GM18505 (cell line): ENCODE data around the gene FHL2.

Experiments used
- ATAC-seq: cut with Tn5 transposase; IDR thresholded peaks from one replicate; pipeline ENCODE4 v1.9.1; 2021; ENCODE audit not compliant: unreplicated experiment
- POLR2A ChIP-seq: IDR thresholded peaks from 4 replicates; pipeline ENCODE4 v1.6.1; 2011; ENCODE audit warnings: borderline replicate concordance; ENCODE audit not compliant: insufficient read depth, insufficient read length; ENCODE audit errors: extremely low read depth

FHL2 gene

DNA sequence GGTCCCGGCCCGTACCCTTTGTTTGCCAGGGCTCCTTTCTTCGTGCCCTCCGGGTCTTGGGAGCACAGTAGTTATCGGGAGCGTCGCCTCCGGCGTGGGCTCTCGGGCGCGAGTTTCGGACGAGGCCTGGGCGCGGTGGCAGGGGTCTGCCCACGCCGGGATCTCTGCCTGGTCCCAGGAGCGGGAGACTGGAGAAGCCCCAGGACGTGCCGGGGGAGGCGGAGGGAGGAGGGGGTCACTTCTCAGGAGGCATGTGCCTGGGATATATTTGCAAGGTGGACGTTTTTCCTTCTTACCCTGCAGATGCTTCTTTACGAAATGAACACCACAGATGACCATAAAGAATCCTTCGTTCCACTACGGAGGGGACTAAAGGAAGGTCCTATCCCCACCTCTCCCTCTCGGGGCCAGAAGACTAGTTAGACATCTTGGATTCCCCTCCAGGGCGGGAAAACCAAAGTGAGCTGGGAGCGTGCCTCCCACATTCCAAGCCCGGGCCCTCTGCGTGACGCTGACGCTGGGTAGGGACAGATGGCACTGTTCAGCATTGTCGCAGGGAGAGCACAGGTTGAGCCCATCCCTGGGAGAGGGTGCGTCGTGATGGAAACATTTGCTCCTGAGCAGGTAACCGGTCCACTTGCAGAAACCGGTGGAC is 483 bp upstream of the FHL2 start:
- no peak for TF ChIP-seq POLR2A
- no peak for ATAC-seq

- TF ChIP-seq POLR2A: no peak
- no peak for ATAC-seq
These were observed 907 bp downstream of the FHL2 start for GRCh38 chr2:105397953-105398335.

DNA sequence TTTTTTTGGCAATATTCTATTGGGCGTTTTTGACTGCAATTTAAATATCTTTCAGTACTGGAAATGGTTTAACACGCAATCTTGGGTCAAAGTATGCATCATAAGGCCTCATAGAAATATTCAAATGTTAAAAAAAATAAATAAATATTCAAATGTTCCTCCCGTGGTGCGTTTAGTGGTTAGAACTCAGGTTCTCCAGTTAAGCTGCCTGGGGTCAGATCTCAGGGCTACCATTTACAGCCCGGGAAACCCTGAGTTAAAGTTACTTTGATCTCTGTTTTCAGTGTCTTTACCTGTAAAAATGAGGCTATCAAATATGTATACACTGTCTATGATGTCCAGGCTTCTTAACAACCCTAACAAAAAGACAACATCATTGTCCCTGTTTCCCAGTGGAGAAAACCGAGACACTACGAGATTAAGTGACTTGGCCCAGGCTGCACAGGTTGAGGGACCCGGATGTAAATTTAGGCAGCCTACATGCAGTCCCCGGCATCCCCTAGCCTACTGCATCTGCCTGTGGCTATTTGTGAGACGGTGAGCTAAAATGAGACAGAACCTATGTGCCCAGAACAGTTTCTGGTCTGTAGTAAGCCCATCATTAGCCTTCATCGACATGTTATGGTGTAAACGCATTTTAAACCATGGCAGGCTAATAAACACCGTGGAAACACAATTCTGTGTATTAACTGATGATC is 1.7 kb downstream of the FHL2 start:
- no peak for TF ChIP-seq POLR2A
- no peak for ATAC-seq

GRCh38 chr2:105396254-105397024 is 2.4 kb downstream of the FHL2 start:
- no peak for ATAC-seq
- no peak for TF ChIP-seq POLR2A

GRCh38 chr2:105395691-105396090 is 3.2 kb downstream of the FHL2 start:
- TF ChIP-seq POLR2A: no peak
- no peak for ATAC-seq

DNA sequence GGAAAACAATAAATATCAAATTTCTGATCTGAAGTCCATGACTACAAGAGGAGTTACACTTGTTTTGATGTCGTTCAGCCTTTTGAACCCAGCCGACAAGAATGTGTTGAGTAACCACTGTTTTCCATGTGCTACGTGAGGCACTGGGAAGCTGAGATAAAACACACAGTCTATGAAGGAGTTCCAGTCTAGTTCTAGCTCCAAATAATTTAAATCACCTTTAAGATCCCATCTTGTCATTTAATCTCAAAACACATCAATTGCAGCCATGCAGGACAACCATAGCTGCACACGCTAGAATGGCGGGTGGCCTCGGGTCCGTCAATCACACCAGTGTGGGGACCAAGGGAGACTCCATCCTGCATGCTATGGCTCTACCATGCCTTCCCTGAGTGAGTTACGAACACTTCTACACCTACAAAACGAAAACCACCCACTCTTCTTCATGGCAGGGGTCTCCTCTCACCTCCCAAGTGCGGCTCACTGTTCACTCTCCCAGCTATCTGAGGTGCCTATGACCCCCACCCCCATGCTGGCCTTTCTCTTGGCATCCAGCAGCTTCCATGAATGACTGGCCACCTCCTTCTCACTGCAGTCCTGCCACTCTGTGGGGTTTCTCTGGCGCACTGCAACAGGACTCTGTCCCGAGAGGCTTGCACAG is 3.8 kb downstream of the FHL2 start:
- ATAC-seq: no peak
- no peak for TF ChIP-seq POLR2A

- no peak for TF ChIP-seq POLR2A
- ATAC-seq: no peak
These were observed 5.3 kb downstream of the FHL2 start for GRCh38 chr2:105393373-105394055.

DNA sequence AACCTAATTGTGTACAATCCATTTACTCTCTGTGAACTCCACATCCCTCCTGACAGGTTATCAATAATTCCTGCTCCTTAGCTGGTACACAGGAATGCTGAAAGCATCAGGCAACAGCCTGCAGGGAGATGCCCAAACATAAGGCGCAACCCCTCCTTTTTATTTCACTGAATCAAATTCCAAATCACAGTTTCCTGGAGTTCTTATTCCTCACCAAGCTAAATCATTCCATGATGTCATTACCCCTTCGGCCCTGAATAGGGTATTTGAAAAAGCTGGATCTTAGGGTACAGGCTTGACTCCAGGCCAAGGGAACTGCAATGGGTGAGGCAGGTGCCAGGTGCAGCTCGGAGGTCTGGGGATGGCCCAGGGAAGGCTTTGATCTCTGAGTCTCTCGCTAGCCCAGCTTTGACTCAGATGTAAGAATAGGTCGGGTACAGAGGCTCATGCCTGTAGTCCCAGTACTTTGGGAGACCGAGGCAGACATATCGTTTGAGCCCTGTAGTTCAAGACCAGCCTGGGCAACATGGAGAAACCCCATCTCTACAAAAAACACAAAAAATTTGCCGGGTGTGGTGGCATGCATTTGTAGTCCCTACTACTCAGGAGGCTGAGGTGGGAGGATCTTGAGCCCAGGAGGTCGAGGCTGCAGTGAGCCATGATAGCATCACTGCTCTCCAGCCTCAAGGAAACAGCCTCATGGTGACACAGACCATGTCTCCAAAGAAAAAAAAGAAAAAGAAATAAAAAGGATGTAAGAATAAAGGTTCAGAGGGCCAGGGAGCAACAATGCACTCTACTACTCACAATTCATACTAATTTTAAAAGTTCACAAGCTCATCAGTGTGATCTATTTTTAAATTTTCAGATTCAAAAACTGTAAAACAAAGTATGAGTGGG is 6.8 kb downstream of the FHL2 start:
- no peak for ATAC-seq
- no peak for TF ChIP-seq POLR2A

GRCh38 chr2:105391058-105391627 is 7.7 kb downstream of the FHL2 start:
- no peak for TF ChIP-seq POLR2A
- ATAC-seq: no peak

DNA sequence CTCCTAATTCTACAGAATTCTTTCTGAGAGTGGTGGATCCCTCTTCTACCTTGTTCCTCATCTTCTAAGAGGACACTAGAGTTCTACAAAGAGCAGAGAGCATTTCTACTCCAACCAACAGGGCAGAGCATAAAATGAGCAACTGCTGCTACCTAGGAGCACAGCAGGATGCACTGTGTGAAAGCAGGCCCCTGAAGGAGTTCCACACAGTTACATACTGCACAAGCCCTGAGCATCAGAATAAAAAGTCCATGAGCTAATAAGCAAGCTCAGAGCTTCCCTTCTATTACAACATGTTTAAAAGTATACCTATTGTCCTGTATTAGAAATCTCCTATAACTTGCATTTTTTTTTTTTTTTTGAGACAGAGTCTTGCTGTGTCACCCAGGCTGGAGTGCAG is 8.4 kb downstream of the FHL2 start:
- no peak for ATAC-seq

DNA sequence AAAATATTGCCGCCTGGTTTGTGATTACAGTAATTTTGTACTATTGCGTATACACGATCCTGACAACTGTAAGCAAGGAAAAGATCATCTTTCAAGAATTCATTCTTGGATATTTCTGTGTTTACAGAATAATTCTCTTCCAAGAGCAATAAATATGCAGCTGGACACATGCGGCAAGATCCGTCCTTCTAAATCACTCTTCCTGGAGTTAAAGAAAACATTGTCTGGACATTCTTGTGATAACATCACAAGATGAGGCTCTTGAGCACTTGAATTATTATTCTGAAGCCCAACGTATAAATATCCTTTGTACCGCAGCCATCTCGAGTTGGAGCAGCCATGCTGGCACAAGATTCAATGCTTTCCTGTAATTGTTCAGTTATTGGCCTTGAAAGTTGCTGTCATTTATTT is 9.9 kb downstream of the FHL2 start:
- no peak for TF ChIP-seq POLR2A
- ATAC-seq: no peak

More for the DNA sequence above, 8.4 kb downstream of the FHL2 start:
- no peak for TF ChIP-seq POLR2A

DNA sequence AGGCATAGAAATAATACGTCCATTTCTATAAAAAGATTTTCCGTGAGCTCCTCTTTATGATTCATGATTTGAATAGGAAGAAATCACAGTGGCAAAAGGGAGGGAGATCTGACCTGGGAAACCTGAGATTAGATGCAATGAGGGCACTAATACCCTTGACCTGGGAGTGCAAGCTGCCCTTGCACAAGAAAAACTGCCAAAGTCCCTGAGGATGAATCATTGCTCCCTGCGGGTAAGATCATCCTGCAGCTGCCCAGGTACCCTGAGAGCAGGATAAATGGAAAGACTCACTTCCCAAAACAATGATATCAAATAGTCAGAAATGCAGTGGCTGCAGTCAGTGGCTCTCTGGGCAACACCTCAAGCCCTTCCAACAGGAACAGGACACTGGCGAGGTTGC is 11.6 kb downstream of the FHL2 start:
- TF ChIP-seq POLR2A: no peak
- ATAC-seq: no peak
